ENCODE measurements around the gene RNU7-1. TPM values are rescaled to one million over a fixed set of nuclear protein-coding genes. Genes with fewer than 3 reads are reported as not detected.

Gene RNU7-1
- total and polyA plus RNA-seq, 2 of the 4 experiments (the other 2 are of a cell fraction) = not detected

DNA sequence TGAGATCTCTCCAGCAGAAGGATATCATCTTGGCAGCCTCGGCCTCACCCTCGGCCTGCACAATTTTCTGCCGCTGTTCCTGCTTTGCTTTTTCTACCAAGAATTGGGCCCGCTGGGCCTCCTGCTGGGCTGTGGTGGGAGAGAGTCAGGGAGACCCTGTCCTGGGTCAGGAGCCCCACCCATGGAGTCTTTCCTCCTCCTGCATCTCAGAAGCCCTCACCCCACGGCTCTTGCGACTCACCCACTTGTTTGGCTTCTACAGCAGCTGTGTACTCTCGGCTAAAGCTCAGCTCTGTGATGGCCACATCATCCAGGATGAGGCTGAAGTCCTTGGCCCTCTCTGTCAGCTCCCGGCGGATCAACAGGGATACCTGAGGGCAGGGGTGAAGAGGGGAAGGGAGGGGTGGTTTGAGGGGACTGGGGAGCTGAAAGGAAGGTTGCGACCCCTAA, 24.1 kb downstream of the RNU7-1 start:
- Histone ChIP-seq H2AK5ac (ENCODE audit: low read depth, low read length) (no peak overlapping the region), H4K5ac (ENCODE audit: low read depth, low read length) (no peak overlapping the region), H3K36me3 (ENCODE audit: control insufficient read depth, insufficient read depth, low read length) (peaks cover 38% of the 10 kb centered on the region), H3K27ac (ENCODE audit: insufficient read depth, low read length) (no peak overlapping the region), H4K91ac (ENCODE audit: insufficient read depth, low read depth, low read length) (no peak overlapping the region), H3K9me3 (ENCODE audit: control insufficient read depth, insufficient read depth, low read length) (no peaks in the 10 kb centered on the region), H2AK9ac (replicated peaks; ENCODE audit: low read depth, low read length, poor library complexity) (peak overlapping the region; percentile 56), H2BK120ac (ENCODE audit: low read depth, low read length) (no peak overlapping the region), H3K79me1 (ENCODE audit: low read depth in 1 of 2, low read length in 2 of 2) (peaks cover 20 to 50% of the 10 kb centered on the region in 2 experiments), H3K4ac (ENCODE audit: low read depth, low read length) (no peak overlapping the region), H3K9ac (ENCODE audit: low read depth, low read length) (no peak overlapping the region), H3K23ac (ENCODE audit: low read depth, low read length) (no peak overlapping the region), H3K4me1 (ENCODE audit: control insufficient read depth, insufficient read depth, low read length) (peaks cover 4% of the 10 kb centered on the region), H4K20me1 (ENCODE audit: insufficient read depth, low read length) (no peaks in the 10 kb centered on the region), H3K18ac (ENCODE audit: low read depth, low read length) (no peak overlapping the region), H2AFZ (replicated peaks; ENCODE audit: low read length, poor library complexity) (no peak overlapping the region), H3K27me3 (ENCODE audit: control insufficient read depth, insufficient read depth, low read length) (no peaks in the 10 kb centered on the region), H3K4me2 (ENCODE audit: low read depth, low read length) (no peak overlapping the region), H2BK20ac (ENCODE audit: low read depth, low read length) (no peak overlapping the region), H3K14ac (replicated peaks; ENCODE audit: low read depth, low read length) (no peak overlapping the region), H3K9me1 (ENCODE audit: insufficient read depth, low read length) (no peaks in the 10 kb centered on the region), H3K56ac (ENCODE audit: extremely low read depth, insufficient read depth, low read length) (no peak overlapping the region), H3K4me3 (ENCODE audit: insufficient read depth, low read depth, low read length) (no peak overlapping the region), H2BK5ac (ENCODE audit: low read depth, low read length, poor library complexity, severe bottlenecking) (no peak overlapping the region), H2BK15ac (ENCODE audit: low read depth, low read length) (no peak overlapping the region), H4K8ac (ENCODE audit: low read depth in 2 of 2, low read length in 2 of 2) (no peak overlapping the region)
- dilution Hi-C loops (cut with HindIII; ENCODE audit: low sequenced_read_pairs, unreplicated experiment) = no loop called here
- ChIA-PET CTCF (no interaction called here), POLR2A (ENCODE audit: unreplicated experiment) (no interaction called here)
- WGBS, 2 experiments (ENCODE audit: extremely low coverage in 2 of 2, insufficient read length in 1 of 2) = no CpG with 5 or more reads among the region's 10 CpGs
- intact Hi-C loops (cut with micrococcal nuclease) = no loop called here
- BruUV-seq (replicated peaks) = no TSS peak
- in situ Hi-C loops (cut with MboI; ENCODE audit: low sequenced_read_pairs) = no loop called here
- DNase-seq (no peak), ATAC-seq (ENCODE audit: low read depth) (no peak)
- TF ChIP-seq FOS (IDR thresholded peaks at IDR 0.05; ENCODE audit: low read depth, low read length) (no peak), CTCF (conservative IDR thresholded peaks at IDR 0.05; ENCODE audit: low read depth, low read length) (no peak), POLR2A (IDR thresholded peaks at IDR 0.05; ENCODE audit: low read depth, low read length) (no peak), RCOR1 (IDR thresholded peaks at IDR 0.05; ENCODE audit: insufficient replicate concordance, low read length) (no peak), USF2 (IDR thresholded peaks at IDR 0.05; ENCODE audit: low read depth, low read length) (no peak), MAFK (IDR thresholded peaks at IDR 0.05; ENCODE audit: low read depth, low read length) (no peak), RAD21 (IDR thresholded peaks at IDR 0.05; ENCODE audit: low read length) (no peak), CHD1 (IDR thresholded peaks at IDR 0.05; ENCODE audit: low read depth, low read length) (no peak), NFE2L2 (IDR thresholded peaks at IDR 0.05; ENCODE audit: low read depth, low read length) (no peak), CEBPB (IDR thresholded peaks at IDR 0.05; ENCODE audit: low read depth, low read length) (no peak), RFX5 (IDR thresholded peaks at IDR 0.05; ENCODE audit: low read depth, low read length) (no peak), ELK1 (IDR thresholded peaks at IDR 0.05; ENCODE audit: borderline replicate concordance, low read depth, low read length) (no peak), MAZ (IDR thresholded peaks at IDR 0.05; ENCODE audit: borderline replicate concordance, low read depth, low read length) (no peak)

Data from IMR-90 (cell line).